HG03097 (cell line): ENCODE measurements around the gene SSBP3.

Experiments
- ATAC-seq: cut with Tn5 transposase; IDR thresholded peaks from one replicate; pipeline ENCODE4 v1.9.1; 2021; ENCODE audit not compliant: unreplicated experiment, low FRiP score

The SSBP3 gene

DNA sequence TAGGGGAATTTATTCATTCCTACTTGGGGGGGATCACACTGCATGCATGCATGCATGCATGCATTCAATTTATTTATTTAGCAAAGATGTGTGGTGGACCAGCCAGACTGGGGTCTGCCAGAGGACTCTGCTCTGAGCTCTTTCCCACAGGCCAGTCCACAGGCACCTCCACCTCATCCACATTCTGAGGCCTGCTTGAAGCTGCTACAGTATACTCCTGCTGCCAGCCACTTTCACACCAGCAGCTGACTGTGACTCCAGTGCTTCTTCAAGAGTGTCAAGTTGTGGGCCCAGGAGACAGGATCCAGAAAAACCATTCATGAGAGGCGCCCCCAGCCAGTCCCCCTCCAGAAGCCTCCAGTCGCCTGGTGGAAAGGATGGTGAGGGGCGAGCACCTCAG is 30.9 kb downstream of the SSBP3 start:
- ATAC-seq = no peak

DNA sequence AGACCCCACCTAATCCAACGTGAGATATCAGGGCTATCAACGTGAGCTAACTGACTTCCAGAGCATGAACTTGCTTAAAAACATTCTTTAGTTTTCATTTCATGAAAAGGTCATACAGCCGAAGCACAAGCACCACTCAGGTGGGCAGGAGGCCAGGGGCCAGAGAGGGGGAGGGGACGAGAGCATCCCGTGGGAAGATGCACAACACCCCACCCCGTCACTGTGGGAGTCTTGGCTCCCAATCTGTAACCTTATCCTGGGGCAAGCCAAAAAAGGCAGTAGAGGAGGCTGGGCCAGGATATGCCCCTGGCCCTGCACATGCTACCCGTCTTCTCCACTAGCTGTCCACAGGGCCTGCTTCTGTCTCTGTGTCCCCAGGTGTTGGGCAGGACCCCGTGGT is 31.4 kb downstream of the SSBP3 start:
- ATAC-seq = no peak

- ATAC-seq = no peak
These were observed 33.2 kb downstream of the SSBP3 start for GRCh38 chr1:54372978-54373377.

DNA sequence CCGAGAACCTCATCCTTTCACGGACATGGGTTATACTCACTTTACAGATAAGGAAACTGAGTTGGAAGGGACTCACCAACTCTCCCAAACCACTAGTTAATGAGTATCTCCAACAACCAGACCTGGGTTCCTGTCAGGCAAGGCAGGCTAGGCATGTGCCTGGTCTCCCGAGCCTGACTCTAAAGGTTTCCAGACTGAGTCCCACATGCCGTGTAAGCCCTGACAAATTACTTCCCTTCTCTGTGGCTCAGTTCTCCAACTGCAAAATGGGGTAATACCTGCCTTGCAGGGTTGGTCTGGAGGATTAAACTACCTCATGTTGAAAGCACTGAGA is 34.3 kb downstream of the SSBP3 start:
- peak; percentile 42 for ATAC-seq

DNA sequence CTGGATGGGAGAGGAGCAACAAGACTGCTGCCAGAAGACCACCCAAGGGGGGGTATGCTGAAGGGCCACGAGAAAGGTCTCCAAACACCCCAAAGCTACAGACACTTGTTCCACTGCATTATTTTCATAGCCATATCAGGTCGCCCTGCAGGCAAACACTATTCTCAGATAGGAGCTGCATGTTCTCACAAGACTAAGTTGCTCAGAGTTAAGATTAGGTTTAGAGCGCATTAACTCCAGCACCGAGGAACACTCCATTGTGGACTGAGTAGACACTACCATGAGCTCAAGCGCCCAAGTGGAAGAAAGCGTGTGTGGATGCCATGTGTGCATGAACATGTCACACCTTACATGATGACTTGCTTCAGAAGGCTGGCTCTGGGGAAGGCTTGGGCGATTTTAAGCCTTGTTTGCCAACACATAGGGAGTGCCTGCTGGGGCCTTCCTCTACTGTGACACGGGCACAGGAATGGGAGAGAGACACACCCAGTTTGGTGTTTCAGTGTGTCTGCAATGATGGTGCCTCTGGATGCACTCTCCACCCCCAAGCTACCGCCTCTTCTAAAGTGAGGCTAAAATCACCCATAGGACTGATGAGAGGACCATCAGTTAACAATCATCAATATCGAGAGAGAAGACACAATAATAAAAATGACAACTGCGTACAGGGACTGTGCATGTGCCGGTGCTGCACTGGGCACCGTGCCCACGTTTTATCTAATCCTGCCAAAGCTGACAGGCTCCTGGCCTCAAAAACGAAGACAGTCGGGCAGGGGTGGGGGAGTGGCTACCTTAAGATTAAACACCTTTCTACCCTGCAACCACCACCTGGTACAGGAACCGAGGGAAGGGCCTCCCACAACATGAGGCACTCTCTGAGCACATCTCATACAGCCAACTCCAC is 34.9 kb downstream of the SSBP3 start:
- ATAC-seq = no peak

- no peak for ATAC-seq
These were observed 35.8 kb downstream of the SSBP3 start for GRCh38 chr1:54370287-54370989.

DNA sequence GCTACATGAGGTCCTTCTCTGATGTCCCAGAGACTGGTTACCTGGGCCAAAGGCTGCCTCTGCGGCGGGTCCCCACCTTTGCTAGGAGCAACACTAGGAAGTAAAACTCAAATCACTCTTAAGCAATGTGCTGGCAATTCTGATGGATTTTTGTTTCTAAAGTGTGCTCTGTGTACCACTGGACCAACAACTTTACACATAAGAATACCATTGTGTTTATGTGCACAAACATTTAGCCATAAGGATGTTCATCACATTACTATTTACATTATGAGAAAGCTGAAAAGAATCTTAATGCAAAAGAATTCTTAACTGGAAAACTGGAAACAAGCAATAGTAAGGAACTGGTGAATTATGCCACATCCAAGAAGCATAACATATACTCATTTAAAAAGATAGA is 38.6 kb downstream of the SSBP3 start:
- no peak for ATAC-seq

- ATAC-seq = no peak
These were observed 40.3 kb downstream of the SSBP3 start for GRCh38 chr1:54365847-54366246.

DNA sequence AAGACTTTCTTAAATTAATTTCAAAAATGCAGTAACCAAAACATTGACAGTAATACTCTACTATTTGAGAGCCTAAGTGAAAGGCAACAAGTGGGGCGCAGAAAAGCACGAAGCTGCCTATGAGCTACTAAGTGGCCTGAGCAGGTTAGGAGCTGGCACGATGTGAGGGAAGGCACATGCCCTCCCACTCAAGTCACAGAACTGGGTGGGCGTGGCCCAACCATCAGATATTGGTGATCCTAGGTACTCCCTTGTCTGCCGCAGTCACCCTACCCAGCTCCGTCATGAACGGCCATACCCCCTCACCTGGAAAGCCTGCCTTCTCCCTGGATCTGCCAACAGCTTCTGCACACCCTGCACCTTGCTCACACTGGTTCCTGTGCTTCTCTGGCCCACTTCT is 40.8 kb downstream of the SSBP3 start:
- no peak for ATAC-seq

DNA sequence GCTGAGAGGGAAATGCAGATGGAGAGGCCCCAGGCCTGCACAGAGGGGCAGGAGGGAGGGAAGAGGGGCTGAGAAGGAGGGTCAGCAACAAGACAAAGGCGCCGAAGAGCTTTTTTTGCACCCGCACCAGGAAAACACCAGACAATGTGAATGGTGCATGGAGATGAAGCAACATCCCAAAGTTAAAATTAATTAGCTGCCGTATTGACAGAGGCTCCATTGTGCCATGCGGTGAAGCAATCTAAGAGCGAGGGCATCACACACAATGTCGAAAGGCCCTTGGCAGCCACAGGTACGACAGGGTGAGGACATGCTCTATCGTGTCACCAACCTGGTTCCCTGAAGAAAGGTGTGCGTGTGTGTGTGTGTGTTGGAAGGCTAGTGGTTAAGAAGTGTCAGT is 41.2 kb downstream of the SSBP3 start:
- ATAC-seq = no peak

GRCh38 chr1:54364582-54364981 is 41.6 kb downstream of the SSBP3 start:
- no peak for ATAC-seq

- no peak for ATAC-seq
These were observed 42.3 kb downstream of the SSBP3 start for GRCh38 chr1:54363925-54364324.

GRCh38 chr1:54362881-54363340 is 43.3 kb downstream of the SSBP3 start:
- ATAC-seq = no peak

DNA sequence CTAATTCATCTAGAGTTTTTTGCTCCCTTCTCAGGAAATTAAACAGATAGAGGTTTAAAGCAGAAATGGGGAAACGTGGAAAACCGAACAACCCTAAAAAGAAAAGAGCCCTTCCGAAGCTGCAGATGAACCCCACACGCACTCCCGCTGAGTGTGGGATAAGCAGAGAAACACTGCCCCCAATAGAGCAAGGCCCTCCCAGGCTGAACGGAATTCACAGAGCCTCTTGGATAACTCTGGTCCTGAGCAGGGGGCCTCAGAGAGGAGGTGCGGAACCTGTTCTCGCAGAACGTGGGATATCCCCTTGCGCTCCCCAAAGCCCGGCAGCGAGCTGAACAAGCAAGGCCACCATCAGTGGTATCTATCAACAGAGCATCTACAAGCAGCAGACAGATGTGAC is 44.9 kb downstream of the SSBP3 start:
- no peak for ATAC-seq

DNA sequence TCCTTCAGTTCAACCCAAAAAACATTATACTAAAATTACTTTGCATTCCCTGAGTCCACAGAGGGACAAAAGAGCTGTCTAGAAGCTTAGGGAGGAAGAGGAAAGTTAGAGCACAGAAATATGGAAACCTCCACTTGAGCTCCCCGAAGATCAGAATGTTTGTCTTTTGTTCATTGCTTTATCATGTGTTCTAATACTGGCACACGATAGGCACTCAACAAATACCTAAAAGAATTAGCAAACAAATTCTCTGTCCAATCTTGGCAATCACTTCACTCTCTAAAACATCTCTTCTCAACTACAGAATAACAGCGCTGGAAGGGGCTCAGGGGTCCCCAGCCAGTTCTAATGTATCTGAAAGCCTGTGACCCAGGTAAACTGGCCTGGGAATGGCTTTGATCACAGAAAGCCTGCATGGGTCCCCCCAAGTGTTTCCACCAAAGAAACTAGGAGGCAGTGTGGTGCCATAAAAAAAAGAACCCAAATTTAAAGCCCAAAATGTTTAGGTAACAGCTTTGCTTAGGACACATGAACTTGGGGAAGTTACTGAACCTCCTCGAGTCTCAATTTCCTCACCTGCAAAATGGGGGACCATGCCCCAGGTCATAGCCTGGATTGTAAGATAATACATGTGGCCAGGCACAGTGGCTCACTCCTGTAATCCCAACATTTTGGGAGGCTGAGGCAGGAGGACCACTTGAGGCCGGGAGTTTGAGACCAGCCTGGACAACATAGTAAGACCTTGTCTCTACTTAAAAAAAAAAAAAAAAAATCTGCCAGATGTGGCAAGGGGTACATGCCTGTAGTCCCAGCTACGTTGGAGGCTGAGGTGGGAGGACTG is 45.8 kb downstream of the SSBP3 start:
- no peak for ATAC-seq

GRCh38 chr1:54359393-54360162 is 46.6 kb downstream of the SSBP3 start:
- ATAC-seq = no peak

GRCh38 chr1:54358503-54359168 is 47.6 kb downstream of the SSBP3 start:
- ATAC-seq = no peak

- no peak for ATAC-seq
These were observed 48.2 kb downstream of the SSBP3 start for GRCh38 chr1:54357967-54358366.

GRCh38 chr1:54356680-54357147 is 49.5 kb downstream of the SSBP3 start:
- ATAC-seq = no peak
